ENCODE measurements around the gene CDX2. TPM values are rescaled to one million over a fixed set of nuclear protein-coding genes. Genes with fewer than 3 reads are reported as not detected.

The CDX2 gene
- total and polyA plus RNA-seq, 2 donors (not counting 1 experiment from before 2014, with no cell fraction given), result not detected

- no peak overlapping the region for H2AFZ ChIP-seq (ENCODE audit: insufficient read depth, low read depth, low read length, poor library complexity, severe bottlenecking)
- DNase-seq (peak; percentile 31), ATAC-seq (ENCODE audit: low read depth) (no peak)
- peaks cover 0 to 91% (median 71%) of the 10 kb centered on the region in 4 experiments for H3K27me3 ChIP-seq (replicated peaks in 1 of 4; ENCODE audit: control extremely low read depth in 1 of 4, control insufficient read depth in 3 of 4, insufficient read depth in 4 of 4, low read length in 3 of 4)
- H3K9ac ChIP-seq (ENCODE audit: low read length), result no peak overlapping the region
- no peaks in the 10 kb centered on the region for H4K20me1 ChIP-seq (ENCODE audit: control insufficient read depth, insufficient read depth, low read length, poor library complexity, severe bottlenecking)
- no peaks in the 10 kb centered on the region for H3K36me3 ChIP-seq (replicated peaks in 1 of 2; ENCODE audit: control extremely low read depth in 1 of 2, control insufficient read depth in 1 of 2, extremely low read depth in 1 of 2, insufficient read depth in 2 of 2, low read length in 1 of 2)
- intact Hi-C loops (cut with micrococcal nuclease), result loop anchor here (10.0 kb wide), 1 partner anchor 84 kb away; no protein-coding TSS in a partner anchor
- peaks cover 0 to 72% (median 26%) of the 10 kb centered on the region in 3 donors for H3K9me3 ChIP-seq (ENCODE audit: control extremely low read depth in 1 of 3, control insufficient read depth in 2 of 3, insufficient read depth in 1 of 3, low read length in 2 of 3)
- WGBS (ENCODE audit: insufficient coverage), result 16% methylated on average over 20 of the region's 23 CpGs
- peaks cover 4% of the 10 kb centered on the region for H3K9me3 Mint-ChIP-seq (ENCODE audit: insufficient read depth)
- peaks cover 57 to 70% of the 10 kb centered on the region in 2 donors for H3K4me1 ChIP-seq (ENCODE audit: control insufficient read depth in 2 of 2, insufficient read depth in 2 of 2, low read length in 2 of 2)
- H3K79me2 ChIP-seq (ENCODE audit: control insufficient read depth, insufficient read depth, low read length), result no peaks in the 10 kb centered on the region
- peak overlapping the region; percentile 19 for H3K4me3 Mint-ChIP-seq
- no peak overlapping the region for H3K27ac Mint-ChIP-seq
- POLR2A ChIA-PET, result no interaction called here
- H3K27me3 Mint-ChIP-seq, result peaks cover 68% of the 10 kb centered on the region
- TF ChIP-seq EZH2 (IDR thresholded peaks at IDR 0.05; ENCODE audit: borderline replicate concordance, insufficient read depth, low read depth, low read length, poor library complexity, severe bottlenecking), result no peak
- TF ChIP-seq CTCF (IDR thresholded peaks at IDR 0.05), result no peak
- no peak overlapping the region for H3K27ac ChIP-seq (ENCODE audit: low read length in 2 of 2)
- CTCF ChIA-PET, result interaction anchor here (0.6 to 3.4 kb wide), 2 partner anchors 35 to 1435 kb away, joined by 3 to 12 read pairs; no protein-coding TSS in a partner anchor
- no peak overlapping the region for H3K4me3 ChIP-seq (ENCODE audit: control extremely low read depth in 1 of 5, extremely low read depth in 1 of 5, insufficient read depth in 1 of 5, low read depth in 2 of 5, low read length in 4 of 5)
- peaks cover 38% of the 10 kb centered on the region for H3K4me1 Mint-ChIP-seq
- peak overlapping the region; percentile 87 for H3K4me2 ChIP-seq (replicated peaks; ENCODE audit: low read depth, low read length, poor library complexity, severe bottlenecking)
These were observed 50.0 kb downstream of the CDX2 start for GRCh38 chr13:27918918-27919658.

Data from B cell (primary cell).